RWPE2 (cell line): Measurements from ENCODE around the gene SPP2.

ENCODE experiments used
- ATAC-seq: fragments of 200-7000 bp; cut with Tn5 transposase; 3 replicates; pipeline ENCODE4 v1.9.1; 2021; ENCODE audit warnings: low read depth
- DNase-seq: peaks from one replicate; pipeline ENCODE4 v3.0.0-alpha.2; 2020; ENCODE audit warnings: low spot score
- H3K27ac ChIP-seq: fragments of 450-650 bp; 2 replicates; pipeline ENCODE4 v1.5.1; 2017; ENCODE audit warnings: mild to moderate bottlenecking; ENCODE audit not compliant: poor library complexity, severe bottlenecking
- H3K27me3 ChIP-seq: fragments of 250-450 bp; sonication (Bioruptor Pico); 2 replicates; pipeline ENCODE4 v1.5.1; 2021; ENCODE audit warnings: mild to moderate bottlenecking, moderate library complexity; ENCODE audit not compliant: insufficient read depth, poor library complexity, severe bottlenecking
- H3K36me3 ChIP-seq: fragments of 250-450 bp; sonication (Bioruptor Pico); 2 replicates; pipeline ENCODE4 v1.5.1; 2020; ENCODE audit warnings: low read depth, mild to moderate bottlenecking, moderate library complexity
- H3K4me1 ChIP-seq: fragments of 250-450 bp; sonication (Bioruptor Pico); 2 replicates; pipeline ENCODE4 v1.5.1; 2021; ENCODE audit warnings: mild to moderate bottlenecking, moderate library complexity; ENCODE audit not compliant: insufficient read depth, poor library complexity, severe bottlenecking
- H3K4me3 ChIP-seq: fragments of 250-450 bp; sonication (Bioruptor Pico); 2 replicates; pipeline ENCODE4 v1.5.1; 2021; ENCODE audit warnings: mild to moderate bottlenecking, moderate library complexity; ENCODE audit not compliant: severe bottlenecking
- H3K9me3 ChIP-seq: fragments of 250-450 bp; sonication (Bioruptor Pico); 2 replicates; pipeline ENCODE4 v1.5.1; 2021; ENCODE audit warnings: mild to moderate bottlenecking, moderate library complexity; ENCODE audit not compliant: severe bottlenecking
- TF ChIP-seq, protein P1 (sequence below): fragments of 450-650 bp; IDR thresholded peaks from one replicate; pipeline ENCODE4 v1.5.1; 2017; ENCODE audit warnings: mild to moderate bottlenecking, moderate library complexity; ENCODE audit not compliant: poor library complexity, severe bottlenecking

SPP2 gene

DNA sequence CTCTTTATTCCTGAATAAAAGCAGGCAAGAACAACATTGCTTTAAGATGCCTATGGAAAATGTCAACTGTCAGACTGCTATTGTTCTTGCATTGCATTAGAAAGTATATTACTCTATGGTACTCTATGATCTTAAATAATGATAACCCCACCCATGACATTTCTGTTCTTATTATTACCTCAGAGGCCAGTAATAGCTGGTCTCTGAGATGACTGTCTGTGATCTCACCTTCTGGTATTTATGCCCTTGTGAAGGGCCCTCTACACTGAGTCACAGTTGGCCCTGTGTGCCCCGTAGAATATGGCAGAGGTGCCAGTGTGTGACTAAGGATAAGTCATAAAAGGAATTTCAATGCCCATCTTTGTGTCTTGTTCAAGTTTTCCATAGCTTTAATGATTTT is 61.0 kb downstream of the SPP2 start:
- Histone ChIP-seq H3K4me3 (no peak overlapping the region), H3K36me3 (no peaks in the 10 kb centered on the region), H3K27me3 (no peaks in the 10 kb centered on the region), H3K27ac (peak overlapping the region; percentile 76), H3K9me3 (no peaks in the 10 kb centered on the region), H3K4me1 (peaks cover 29% of the 10 kb centered on the region)
- TF ChIP-seq, protein P1, sequence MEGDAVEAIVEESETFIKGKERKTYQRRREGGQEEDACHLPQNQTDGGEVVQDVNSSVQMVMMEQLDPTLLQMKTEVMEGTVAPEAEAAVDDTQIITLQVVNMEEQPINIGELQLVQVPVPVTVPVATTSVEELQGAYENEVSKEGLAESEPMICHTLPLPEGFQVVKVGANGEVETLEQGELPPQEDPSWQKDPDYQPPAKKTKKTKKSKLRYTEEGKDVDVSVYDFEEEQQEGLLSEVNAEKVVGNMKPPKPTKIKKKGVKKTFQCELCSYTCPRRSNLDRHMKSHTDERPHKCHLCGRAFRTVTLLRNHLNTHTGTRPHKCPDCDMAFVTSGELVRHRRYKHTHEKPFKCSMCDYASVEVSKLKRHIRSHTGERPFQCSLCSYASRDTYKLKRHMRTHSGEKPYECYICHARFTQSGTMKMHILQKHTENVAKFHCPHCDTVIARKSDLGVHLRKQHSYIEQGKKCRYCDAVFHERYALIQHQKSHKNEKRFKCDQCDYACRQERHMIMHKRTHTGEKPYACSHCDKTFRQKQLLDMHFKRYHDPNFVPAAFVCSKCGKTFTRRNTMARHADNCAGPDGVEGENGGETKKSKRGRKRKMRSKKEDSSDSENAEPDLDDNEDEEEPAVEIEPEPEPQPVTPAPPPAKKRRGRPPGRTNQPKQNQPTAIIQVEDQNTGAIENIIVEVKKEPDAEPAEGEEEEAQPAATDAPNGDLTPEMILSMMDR: no peak
- peak; percentile 83 for DNase-seq
- ATAC-seq: peak; percentile 100

DNA sequence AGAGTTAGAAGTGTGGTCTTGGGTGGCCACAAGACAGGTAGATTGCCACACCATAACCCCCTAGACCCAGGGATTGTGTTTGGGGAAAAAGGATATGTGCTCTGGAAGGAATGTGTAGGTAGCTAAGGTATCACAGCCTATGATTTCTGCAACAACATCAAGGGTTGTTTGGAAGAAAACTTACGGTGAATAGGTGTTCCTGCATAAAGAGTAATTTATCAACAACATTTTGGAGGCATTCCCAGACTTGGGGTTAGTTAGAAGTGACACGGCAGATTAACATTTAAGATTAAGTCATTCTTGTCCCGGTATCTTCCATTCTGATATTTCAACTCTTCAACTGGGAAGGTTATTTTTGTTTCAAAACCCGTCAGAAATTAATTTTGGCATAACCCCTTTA is 65.5 kb downstream of the SPP2 start:
- TF ChIP-seq, protein P1: no peak
- H3K4me3 ChIP-seq: no peak overlapping the region
- DNase-seq (no peak), ATAC-seq (no peak)
- H3K27me3 ChIP-seq: no peaks in the 10 kb centered on the region
- H3K9me3 ChIP-seq: no peaks in the 10 kb centered on the region
- H3K4me1 ChIP-seq: peaks cover 20% of the 10 kb centered on the region
- no peak overlapping the region for H3K27ac ChIP-seq
- H3K36me3 ChIP-seq: no peaks in the 10 kb centered on the region

DNA sequence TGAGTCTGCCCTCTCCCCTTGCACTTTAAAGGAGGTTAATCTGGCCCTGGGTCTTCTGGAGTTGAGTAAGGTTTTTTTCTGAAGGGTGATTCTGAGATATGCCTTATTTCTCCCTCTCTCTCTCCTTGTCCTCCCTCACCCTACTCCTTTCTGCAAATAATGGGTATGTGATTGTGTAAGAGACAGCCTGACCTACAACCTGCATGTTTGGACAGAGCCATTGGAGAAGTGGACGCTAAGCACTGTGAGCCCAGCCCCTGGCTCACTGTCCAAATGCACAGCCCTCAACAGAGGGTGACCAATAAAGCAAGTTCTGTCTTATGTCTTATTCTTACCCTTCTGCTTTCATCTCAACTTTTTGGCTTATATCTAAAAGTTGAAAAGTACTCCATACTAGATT is 71.5 kb downstream of the SPP2 start:
- DNase-seq (no peak), ATAC-seq (no peak)
- Histone ChIP-seq H3K4me1 (no peaks in the 10 kb centered on the region), H3K4me3 (no peak overlapping the region), H3K27me3 (no peaks in the 10 kb centered on the region), H3K9me3 (no peaks in the 10 kb centered on the region), H3K27ac (no peak overlapping the region), H3K36me3 (no peaks in the 10 kb centered on the region)
- TF ChIP-seq, protein P1: no peak

DNA sequence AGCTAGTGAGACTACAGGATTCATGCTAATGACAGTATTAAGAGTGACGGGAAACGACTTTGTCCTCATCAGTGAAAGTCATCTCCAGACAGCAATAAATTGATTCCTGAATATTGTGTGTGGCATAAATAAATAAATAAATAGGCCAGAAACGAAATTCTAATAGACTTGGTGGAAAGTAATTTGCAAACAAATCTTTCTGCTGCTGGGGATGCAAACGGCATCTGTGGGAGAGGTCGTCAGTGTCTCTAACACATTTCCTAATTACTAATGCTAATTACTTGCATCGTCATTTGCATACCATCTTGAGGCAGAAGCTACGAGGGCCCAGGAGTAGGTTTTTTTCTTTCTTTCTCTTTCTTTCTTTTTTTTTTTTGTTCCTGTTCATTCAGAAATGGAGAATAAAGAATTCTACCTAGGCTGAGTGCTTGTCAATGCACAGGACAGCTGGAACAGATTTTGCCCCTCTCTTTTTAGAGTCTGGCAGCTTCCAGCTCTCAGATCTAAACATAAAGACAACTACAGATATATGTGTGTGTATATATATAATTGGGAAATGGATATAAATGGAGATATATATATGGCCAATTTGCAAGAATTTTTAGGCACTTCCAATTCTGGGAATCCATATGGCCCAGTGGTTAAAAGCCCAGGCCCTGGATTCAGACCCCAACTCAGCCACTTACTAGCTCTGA is 75.1 kb downstream of the SPP2 start:
- H3K9me3 ChIP-seq: no peaks in the 10 kb centered on the region
- no peak overlapping the region for H3K4me3 ChIP-seq
- H3K27ac ChIP-seq: no peak overlapping the region
- peaks cover 3% of the 10 kb centered on the region for H3K4me1 ChIP-seq
- TF ChIP-seq, protein P1: no peak
- H3K36me3 ChIP-seq: no peaks in the 10 kb centered on the region
- ATAC-seq (no peak), DNase-seq (no peak)
- no peaks in the 10 kb centered on the region for H3K27me3 ChIP-seq

DNA sequence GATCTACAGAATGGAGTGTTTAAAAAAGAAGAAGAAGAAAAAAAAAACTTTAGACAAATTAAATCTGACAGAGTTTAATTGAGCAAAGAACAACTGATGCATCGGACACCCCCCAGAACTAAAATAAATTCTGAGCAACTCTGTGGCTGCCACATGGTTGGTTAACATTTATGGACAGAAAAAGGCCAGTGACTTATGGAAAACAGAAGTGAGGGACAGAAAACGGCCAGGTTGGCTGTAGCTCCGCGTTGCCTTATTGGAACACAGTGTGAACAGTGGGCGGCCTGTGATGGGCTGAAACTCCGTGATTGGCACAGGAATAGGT is 75.6 kb downstream of the SPP2 start:
- H3K36me3 ChIP-seq: no peaks in the 10 kb centered on the region
- no peak overlapping the region for H3K4me3 ChIP-seq
- no peak overlapping the region for H3K27ac ChIP-seq
- ATAC-seq (no peak), DNase-seq (no peak)
- H3K9me3 ChIP-seq: no peaks in the 10 kb centered on the region
- peaks cover 3% of the 10 kb centered on the region for H3K4me1 ChIP-seq
- H3K27me3 ChIP-seq: no peaks in the 10 kb centered on the region
- TF ChIP-seq, protein P1: no peak
